GM12878 (cell line): ENCODE results near the gene BICDL2. TPM values are rescaled to one million over a fixed set of nuclear protein-coding genes. Genes with fewer than 3 reads are reported as not detected.

Source experiments
- ATAC-seq: fragments of 200-7000 bp; cut with Tn5 transposase; 3 replicates; pipeline ENCODE4 v1.9.1; 2020; ENCODE audit warnings: mild to moderate bottlenecking, moderate library complexity
- BruUV-seq: library from RNA; stranded (reverse); fragments of 400-500 nt; replicated peaks from 2 replicates; lab custom pipeline; 2021; lab: Mats Ljungman, UMichigan
- CTCF ChIA-PET: fragments of 300-600 bp; sonication (Branson Sonifier 250); formaldehyde crosslinking; extraction: SDS; loops from one replicate; lab custom pipeline; 2021; ENCODE audit warnings: inconsistent platforms; lab: Yijun Ruan, JAX
- POLR2A ChIA-PET: fragments of 350-600 bp; formaldehyde crosslinking; extraction: SDS; loops from one replicate; lab custom pipeline; 2021; ENCODE audit warnings: inconsistent platforms; lab: Charles Lee
- RAD21 ChIA-PET: fragments of 300-600 bp; sonication (Branson Sonifier 250); formaldehyde crosslinking; loops from one replicate; lab custom pipeline; 2023; ENCODE audit warnings: antibody characterized with exemption; ENCODE audit not compliant: unreplicated experiment; lab: Charles Lee
- SMC1A ChIA-PET: fragments of 300-600 bp; sonication (Branson Sonifier 250); formaldehyde crosslinking; loops from one replicate; lab custom pipeline; 2023; ENCODE audit not compliant: unreplicated experiment, uncharacterized antibody; lab: Charles Lee
- DNase-seq: peaks from one replicate; pipeline ENCODE4 v3.0.0-alpha.2; 2011; ENCODE audit warnings: low read depth, low spot score
- FAIRE-seq: peaks from 3 replicates; lab custom pipeline; 2011; peaks lifted over from hg19 to GRCh38; lab: Jason Lieb, UNC
- H2AFZ ChIP-seq: 2 replicates; pipeline ENCODE4 v1.6.0; 2011; ENCODE audit warnings: low read depth, low read length, control low read depth; ENCODE audit not compliant: control insufficient read depth
- H3K27ac ChIP-seq: 2 replicates; pipeline ENCODE4 v1.5.1; 2011; ENCODE audit warnings: control low read depth; ENCODE audit not compliant: control insufficient read depth, insufficient read depth
- H3K27me3 ChIP-seq, 2 experiments: replicated peaks in 1 of 2; 2 replicates each; pipeline versions ENCODE4 v1.6.0 to v1.6.1; 2011; ENCODE audit warnings: low read length in 1 of 2; ENCODE audit not compliant: control insufficient read depth in 2 of 2, insufficient read depth in 2 of 2
- H3K36me3 ChIP-seq, 2 experiments: 2 replicates each; pipeline ENCODE4 v1.5.1; 2011; ENCODE audit warnings: low read length in 1 of 2; ENCODE audit not compliant: control insufficient read depth in 2 of 2, insufficient read depth in 2 of 2
- H3K4me1 ChIP-seq: 2 replicates; pipeline ENCODE4 v1.6.1; 2011; ENCODE audit warnings: mild to moderate bottlenecking, low read length, moderate library complexity, mixed read lengths; ENCODE audit not compliant: control insufficient read depth, insufficient read depth
- H3K4me2 ChIP-seq: 2 replicates; pipeline ENCODE4 v1.6.0; 2011; ENCODE audit warnings: control low read depth; ENCODE audit not compliant: control insufficient read depth, insufficient read depth
- H3K4me3 ChIP-seq: fragments of 200-600 bp; sonication (generic); 2 replicates; pipeline ENCODE4 v1.5.1; 2016
- H3K79me2 ChIP-seq: 2 replicates; pipeline ENCODE4 v1.6.0; 2011; ENCODE audit warnings: low read length; ENCODE audit not compliant: control insufficient read depth, insufficient read depth
- H3K9ac ChIP-seq: 2 replicates; pipeline ENCODE4 v1.8.0; 2011; ENCODE audit warnings: low read length, control low read depth, mixed read lengths; ENCODE audit not compliant: control insufficient read depth, insufficient read depth
- H3K9me3 ChIP-seq: replicated peaks from 3 replicates; pipeline ENCODE4 v1.5.1; 2011; ENCODE audit warnings: mild to moderate bottlenecking, low read length; ENCODE audit not compliant: control insufficient read depth, insufficient read depth
- H4K20me1 ChIP-seq: 2 replicates; pipeline ENCODE4 v1.6.0; 2011; ENCODE audit not compliant: control insufficient read depth, insufficient read depth
- ESRRA ChIP-seq: IDR thresholded peaks from 2 replicates; pipeline ENCODE4 v1.6.1; 2012; ENCODE audit warnings: mild to moderate bottlenecking, low read length, improper control_type of control experiment
- FOS ChIP-seq: IDR thresholded peaks from 3 replicates; pipeline ENCODE4 v1.6.1; 2011; ENCODE audit warnings: borderline replicate concordance; ENCODE audit not compliant: insufficient read length; ENCODE audit errors: extremely low read depth
- HDAC2 ChIP-seq: fragments of 200-600 bp; sonication (generic); IDR thresholded peaks from 2 replicates; pipeline ENCODE4 v1.6.1; 2017
- IRF4 ChIP-seq: IDR thresholded peaks from 2 replicates; pipeline ENCODE4 v1.6.1; 2011; ENCODE audit warnings: low read depth, low read length
- RBBP5 ChIP-seq: fragments of 200-600 bp; sonication (generic); conservative IDR thresholded peaks from 2 replicates; pipeline ENCODE4 v1.6.1; 2016
- SIX5 ChIP-seq: IDR thresholded peaks from 2 replicates; pipeline ENCODE4 v1.6.1; 2011; ENCODE audit warnings: mild to moderate bottlenecking, low read depth, low read length, moderate library complexity; ENCODE audit not compliant: severe bottlenecking
- WGBS: methylation state at CpG from one replicate; pipeline ENCODE4 v1.1.6; 2016; ENCODE audit warnings: low lambda C conversion rate; ENCODE audit not compliant: insufficient replicate concordance, insufficient coverage; ENCODE audit errors: missing lambda C conversion rate; 5-methylcytosine and 5-hydroxymethylcytosine counted together
- in situ Hi-C: fragments of 300-500 bp; cut with MboI; formaldehyde crosslinking; loops from 9 replicates; pipeline ENCODE4 v1.14.3; 2018; ENCODE audit warnings: mixed read lengths
- intact Hi-C: fragments of 100-400 bp; cut with micrococcal nuclease; formaldehyde crosslinking; loops from one replicate; pipeline ENCODE4 v1.14.2; 2022; ENCODE audit not compliant: unreplicated experiment
- polyA plus RNA-seq, 11 experiments: library from polyadenylated mRNA; depleted of rRNA in 4 of 11; unstranded in 6 of 11; stranded (reverse) in 5 of 11; fragments of >200 nt; fragmentation: Nextera tagmentation in 4 of 11; fragmentation: Illumina TruSeq in 1 of 11; extraction: Ambion mirVana in 4 of 11; extraction: Trizol in 1 of 11; gene quantifications; 1 replicate in 1 of 11; 2 replicates in 10 of 11; pipeline versions ENCODE4 v1.2.1 to v1.2.3, GENCODE V29; 2011 to 2016; ENCODE audit warnings: inconsistent platforms in 2 of 11, missing spikeins in 2 of 11, low read depth in 1 of 11
- total RNA-seq, 4 experiments: library from RNA; depleted of rRNA in 3 of 4; stranded (reverse); fragments of >200 nt in 3 of 4; fragmentation: Illumina TruSeq in 1 of 4; extraction: Trizol in 1 of 4; gene quantifications; 2 replicates each; pipeline versions ENCODE4 v1.2.1 to v1.2.3, GENCODE V29; 2013 to 2021
- TF ChIP-seq, protein P1 (sequence below): fragments of 450-650 bp; IDR thresholded peaks from 2 replicates; pipeline ENCODE4 v1.6.1; 2017; ENCODE audit warnings: antibody characterized with exemption, mild to moderate bottlenecking, moderate library complexity
- TF ChIP-seq, protein P2 (sequence below): fragments of 450-650 bp; IDR thresholded peaks from 2 replicates; pipeline ENCODE4 v1.6.1; 2017; ENCODE audit warnings: mild to moderate bottlenecking

BICDL2 gene
- total and polyA plus RNA-seq, 10 of the 15 experiments (the other 5 are each of a cell fraction or from before 2014, with no cell fraction given): not detected

DNA sequence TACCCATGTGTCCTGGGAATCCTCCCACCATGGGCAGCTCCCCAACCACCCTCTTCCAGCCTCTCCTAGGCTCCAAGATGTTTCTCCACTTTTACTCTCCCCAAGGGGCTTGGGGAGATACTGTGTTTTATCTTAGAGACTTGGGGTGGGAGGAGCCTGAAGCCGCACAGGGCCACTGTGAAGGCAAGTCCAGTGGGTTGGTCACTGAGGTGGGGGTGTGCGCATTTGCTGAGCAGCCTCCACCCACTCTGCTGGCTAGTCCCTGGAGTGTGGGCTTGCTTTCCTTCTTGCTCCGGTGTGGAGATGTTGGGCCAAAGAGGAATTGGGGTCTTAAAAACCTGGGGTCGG lies 28.1 kb downstream of the BICDL2 start:
- no peaks in the 10 kb centered on the region for H3K36me3 ChIP-seq
- ChIA-PET CTCF (interaction anchor here (11.3 kb wide), 1 partner anchor 18 kb away, joined by 421 read pairs; the partner anchor contains the start of genes CLDN6, HCFC1R1, THOC6 and TNFRSF12A), SMC1A (interaction anchor here (7.2 kb wide), 1 partner anchor 17 kb away, joined by 91 read pairs; the partner anchor contains the start of genes HCFC1R1 and THOC6), RAD21 (interaction anchor here (2.1 kb wide), 1 partner anchor 19 kb away, joined by 8 read pairs; no protein-coding TSS in a partner anchor), POLR2A (no interaction called here)
- H3K9ac ChIP-seq: no peak overlapping the region
- no peaks in the 10 kb centered on the region for H3K79me2 ChIP-seq
- peaks cover 17% of the 10 kb centered on the region for H3K4me1 ChIP-seq
- TF ChIP-seq SIX5 (no peak), RBBP5 (no peak), HDAC2 (no peak), FOS (no peak), IRF4 (no peak), ESRRA (no peak)
- TF ChIP-seq, protein P1, sequence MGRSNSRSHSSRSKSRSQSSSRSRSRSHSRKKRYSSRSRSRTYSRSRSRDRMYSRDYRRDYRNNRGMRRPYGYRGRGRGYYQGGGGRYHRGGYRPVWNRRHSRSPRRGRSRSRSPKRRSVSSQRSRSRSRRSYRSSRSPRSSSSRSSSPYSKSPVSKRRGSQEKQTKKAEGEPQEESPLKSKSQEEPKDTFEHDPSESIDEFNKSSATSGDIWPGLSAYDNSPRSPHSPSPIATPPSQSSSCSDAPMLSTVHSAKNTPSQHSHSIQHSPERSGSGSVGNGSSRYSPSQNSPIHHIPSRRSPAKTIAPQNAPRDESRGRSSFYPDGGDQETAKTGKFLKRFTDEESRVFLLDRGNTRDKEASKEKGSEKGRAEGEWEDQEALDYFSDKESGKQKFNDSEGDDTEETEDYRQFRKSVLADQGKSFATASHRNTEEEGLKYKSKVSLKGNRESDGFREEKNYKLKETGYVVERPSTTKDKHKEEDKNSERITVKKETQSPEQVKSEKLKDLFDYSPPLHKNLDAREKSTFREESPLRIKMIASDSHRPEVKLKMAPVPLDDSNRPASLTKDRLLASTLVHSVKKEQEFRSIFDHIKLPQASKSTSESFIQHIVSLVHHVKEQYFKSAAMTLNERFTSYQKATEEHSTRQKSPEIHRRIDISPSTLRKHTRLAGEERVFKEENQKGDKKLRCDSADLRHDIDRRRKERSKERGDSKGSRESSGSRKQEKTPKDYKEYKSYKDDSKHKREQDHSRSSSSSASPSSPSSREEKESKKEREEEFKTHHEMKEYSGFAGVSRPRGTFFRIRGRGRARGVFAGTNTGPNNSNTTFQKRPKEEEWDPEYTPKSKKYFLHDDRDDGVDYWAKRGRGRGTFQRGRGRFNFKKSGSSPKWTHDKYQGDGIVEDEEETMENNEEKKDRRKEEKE: no peak
- TF ChIP-seq, protein P2, sequence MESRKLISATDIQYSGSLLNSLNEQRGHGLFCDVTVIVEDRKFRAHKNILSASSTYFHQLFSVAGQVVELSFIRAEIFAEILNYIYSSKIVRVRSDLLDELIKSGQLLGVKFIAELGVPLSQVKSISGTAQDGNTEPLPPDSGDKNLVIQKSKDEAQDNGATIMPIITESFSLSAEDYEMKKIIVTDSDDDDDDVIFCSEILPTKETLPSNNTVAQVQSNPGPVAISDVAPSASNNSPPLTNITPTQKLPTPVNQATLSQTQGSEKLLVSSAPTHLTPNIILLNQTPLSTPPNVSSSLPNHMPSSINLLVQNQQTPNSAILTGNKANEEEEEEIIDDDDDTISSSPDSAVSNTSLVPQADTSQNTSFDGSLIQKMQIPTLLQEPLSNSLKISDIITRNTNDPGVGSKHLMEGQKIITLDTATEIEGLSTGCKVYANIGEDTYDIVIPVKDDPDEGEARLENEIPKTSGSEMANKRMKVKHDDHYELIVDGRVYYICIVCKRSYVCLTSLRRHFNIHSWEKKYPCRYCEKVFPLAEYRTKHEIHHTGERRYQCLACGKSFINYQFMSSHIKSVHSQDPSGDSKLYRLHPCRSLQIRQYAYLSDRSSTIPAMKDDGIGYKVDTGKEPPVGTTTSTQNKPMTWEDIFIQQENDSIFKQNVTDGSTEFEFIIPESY: no peak
- in situ Hi-C loops (no loop called here), intact Hi-C loops (no loop called here)
- no peak overlapping the region for H3K27ac ChIP-seq
- 75% methylated on average over 4 of the region's 4 CpGs for WGBS
- H3K9me3 ChIP-seq: no peaks in the 10 kb centered on the region
- BruUV-seq: no TSS peak
- FAIRE-seq (no peak), ATAC-seq (no peak), DNase-seq (no peak)
- no peak overlapping the region for H3K4me3 ChIP-seq
- no peaks in the 10 kb centered on the region for H4K20me1 ChIP-seq
- H3K27me3 ChIP-seq: peaks cover 0 to 17% of the 10 kb centered on the region in 2 experiments
- H2AFZ ChIP-seq: no peak overlapping the region
- H3K4me2 ChIP-seq: no peak overlapping the region
